Gastroesophageal sphincter (tissue), 3 donors: ENCODE results near the gene MET.

Experiments used
- CTCF ChIP-seq, 4 experiments: fragments of 200-600 bp in 2 of 4; fragments of 450-650 bp in 2 of 4; sonication (generic) in 1 of 4; IDR thresholded peaks; one replicate each; pipeline ENCODE4 v1.5.1; 2017 to 2019; ENCODE audit warnings: antibody characterized with exemption in 4 of 4, mild to moderate bottlenecking in 2 of 4, moderate library complexity in 2 of 4
- EP300 ChIP-seq: sonication (generic); formaldehyde crosslinking; IDR thresholded peaks from one replicate; pipeline ENCODE4 v1.6.1; 2017; ENCODE audit warnings: antibody characterized with exemption, mild to moderate bottlenecking
- POLR2A ChIP-seq, 2 donors: fragments of 450-650 bp; IDR thresholded peaks; one replicate each; pipeline ENCODE4 v1.6.1; 2017; ENCODE audit warnings: antibody characterized with exemption in 2 of 2, mild to moderate bottlenecking in 2 of 2, moderate library complexity in 1 of 2
- POLR2AphosphoS5 ChIP-seq: sonication (generic); formaldehyde crosslinking; IDR thresholded peaks from one replicate; pipeline ENCODE4 v1.6.1; 2017; ENCODE audit warnings: antibody characterized with exemption

DNA sequence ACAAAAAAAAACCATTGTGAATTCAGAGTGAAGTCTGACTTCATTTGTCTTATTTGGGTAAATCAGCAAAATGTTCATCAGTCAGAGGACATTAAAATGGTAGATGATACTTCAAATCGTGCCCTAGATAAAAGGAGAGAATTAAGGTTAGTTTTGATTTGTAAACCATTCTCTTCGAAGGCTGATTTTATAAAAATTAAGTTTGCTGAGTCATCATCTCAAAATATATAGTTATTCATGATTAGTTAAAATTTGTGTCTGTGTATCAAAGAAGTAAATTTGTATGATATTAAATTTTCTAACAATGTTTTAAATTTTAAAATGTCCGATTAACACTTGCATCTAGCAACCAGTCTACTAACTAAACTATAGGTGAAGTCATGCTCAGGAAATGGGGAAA, 35.3 kb downstream of the MET start:
- TF ChIP-seq CTCF (IDR thresholded peaks at IDR 0.05): no peak
- TF ChIP-seq EP300: no peak
- no peak for TF ChIP-seq POLR2A (IDR thresholded peaks at IDR 0.05)
- no peak for TF ChIP-seq POLR2AphosphoS5
